ENCODE measurements around the gene RET. TPM values are rescaled to one million over a fixed set of nuclear protein-coding genes. Genes with fewer than 3 reads are reported as not detected.

Gene RET
- total RNA-seq, 1 experiment from 2014 or later, result not detected

GRCh38 chr10:43060291-43060690 is 16.6 kb upstream of the RET start:
- H3K9me3 Mint-ChIP-seq (ENCODE audit: unreplicated experiment), result no peaks in the 10 kb centered on the region
- BruUV-seq (replicated peaks), result no TSS peak
- intact Hi-C loops (cut with micrococcal nuclease), result no loop called here
- no peak for DNase-seq (ENCODE audit: unreplicated experiment)
- ChIA-PET POLR2A (interaction anchor here (0.7 kb wide), 1 partner anchor 38 kb away, joined by 3 read pairs; no protein-coding TSS in a partner anchor), CTCF (interaction anchor here (0.7 kb wide), 1 partner anchor 28 kb away, joined by 6 read pairs; no protein-coding TSS in a partner anchor)
- H3K27ac Mint-ChIP-seq (ENCODE audit: low read depth, unreplicated experiment), result no peak overlapping the region
- H3K4me1 Mint-ChIP-seq (ENCODE audit: insufficient read depth, unreplicated experiment), result no peaks in the 10 kb centered on the region
- H3K27me3 Mint-ChIP-seq (ENCODE audit: insufficient read depth, unreplicated experiment), result no peaks in the 10 kb centered on the region
- TF ChIP-seq CTCF (IDR thresholded peaks at IDR 0.05; ENCODE audit: unreplicated experiment), result no peak
- H3K36me3 Mint-ChIP-seq (ENCODE audit: insufficient read depth, unreplicated experiment), result no peaks in the 10 kb centered on the region
- no peak overlapping the region for H3K4me3 Mint-ChIP-seq (ENCODE audit: unreplicated experiment)

GRCh38 chr10:43061331-43061730 is 15.5 kb upstream of the RET start:
- POLR2A ChIA-PET, result no interaction called here
- Mint-ChIP-seq H3K27me3 (ENCODE audit: insufficient read depth, unreplicated experiment) (no peaks in the 10 kb centered on the region), H3K4me3 (ENCODE audit: unreplicated experiment) (no peak overlapping the region), H3K4me1 (ENCODE audit: insufficient read depth, unreplicated experiment) (no peaks in the 10 kb centered on the region), H3K36me3 (ENCODE audit: insufficient read depth, unreplicated experiment) (no peaks in the 10 kb centered on the region), H3K27ac (ENCODE audit: low read depth, unreplicated experiment) (no peak overlapping the region), H3K9me3 (ENCODE audit: unreplicated experiment) (no peaks in the 10 kb centered on the region)
- no peak for DNase-seq (ENCODE audit: unreplicated experiment)
- intact Hi-C loops (cut with micrococcal nuclease), result no loop called here
- CTCF ChIA-PET, result no interaction called here
- BruUV-seq (replicated peaks), result no TSS peak
- no peak for TF ChIP-seq CTCF (IDR thresholded peaks at IDR 0.05; ENCODE audit: unreplicated experiment)

GRCh38 chr10:43061760-43062159 is 15.1 kb upstream of the RET start:
- no peak for TF ChIP-seq CTCF (IDR thresholded peaks at IDR 0.05; ENCODE audit: unreplicated experiment)
- POLR2A ChIA-PET, result no interaction called here
- no TSS peak for BruUV-seq (replicated peaks)
- Mint-ChIP-seq H3K36me3 (ENCODE audit: insufficient read depth, unreplicated experiment) (no peaks in the 10 kb centered on the region), H3K4me3 (ENCODE audit: unreplicated experiment) (no peak overlapping the region), H3K9me3 (ENCODE audit: unreplicated experiment) (no peaks in the 10 kb centered on the region), H3K27ac (ENCODE audit: low read depth, unreplicated experiment) (no peak overlapping the region), H3K4me1 (ENCODE audit: insufficient read depth, unreplicated experiment) (no peaks in the 10 kb centered on the region), H3K27me3 (ENCODE audit: insufficient read depth, unreplicated experiment) (no peaks in the 10 kb centered on the region)
- CTCF ChIA-PET, result no interaction called here
- intact Hi-C loops (cut with micrococcal nuclease), result no loop called here
- peak; percentile 0 for DNase-seq (ENCODE audit: unreplicated experiment)

- intact Hi-C loops (cut with micrococcal nuclease), result no loop called here
- Mint-ChIP-seq H3K4me1 (ENCODE audit: insufficient read depth, unreplicated experiment) (no peaks in the 10 kb centered on the region), H3K36me3 (ENCODE audit: insufficient read depth, unreplicated experiment) (no peaks in the 10 kb centered on the region), H3K27ac (ENCODE audit: low read depth, unreplicated experiment) (no peak overlapping the region), H3K9me3 (ENCODE audit: unreplicated experiment) (no peaks in the 10 kb centered on the region), H3K4me3 (ENCODE audit: unreplicated experiment) (no peak overlapping the region), H3K27me3 (ENCODE audit: insufficient read depth, unreplicated experiment) (no peaks in the 10 kb centered on the region)
- ChIA-PET POLR2A (no interaction called here), CTCF (no interaction called here)
- BruUV-seq (replicated peaks), result no TSS peak
- no peak for DNase-seq (ENCODE audit: unreplicated experiment)
- no peak for TF ChIP-seq CTCF (IDR thresholded peaks at IDR 0.05; ENCODE audit: unreplicated experiment)
Measured at GRCh38 chr10:43062402-43063160, 14.3 kb upstream of the RET start.
